GM12874 (cell line): ENCODE measurements around the gene VCAN.

Source experiments
- CTCF ChIP-seq: IDR thresholded peaks from 2 replicates; pipeline ENCODE4 v1.5.1; 2011; ENCODE audit warnings: low read depth, mild to moderate bottlenecking, control low read depth, low read length, moderate library complexity; ENCODE audit not compliant: insufficient read depth

The VCAN gene

GRCh38 chr5:83496626-83497025, 25.1 kb downstream of the VCAN start:
- TF ChIP-seq CTCF: no peak

- TF ChIP-seq CTCF: no peak
These were observed 27.0 kb downstream of the VCAN start for GRCh38 chr5:83498585-83498984.

GRCh38 chr5:83503662-83504061, 32.1 kb downstream of the VCAN start:
- no peak for TF ChIP-seq CTCF

GRCh38 chr5:83507431-83507830, 35.9 kb downstream of the VCAN start:
- TF ChIP-seq CTCF: no peak

GRCh38 chr5:83509540-83509939, 38.0 kb downstream of the VCAN start:
- no peak for TF ChIP-seq CTCF

- TF ChIP-seq CTCF: no peak
These were observed 38.7 kb downstream of the VCAN start for GRCh38 chr5:83510260-83510659.

GRCh38 chr5:83512061-83512745, 40.7 kb downstream of the VCAN start:
- TF ChIP-seq CTCF: no peak

- no peak for TF ChIP-seq CTCF
These were observed 41.5 kb downstream of the VCAN start for GRCh38 chr5:83513081-83513480.
